GM21390 (cell line): Measurements from ENCODE around the gene ZBP1.

Source experiments
- ATAC-seq: cut with Tn5 transposase; IDR thresholded peaks from one replicate; pipeline ENCODE4 v1.9.1; 2021; ENCODE audit not compliant: unreplicated experiment

The ZBP1 gene

DNA sequence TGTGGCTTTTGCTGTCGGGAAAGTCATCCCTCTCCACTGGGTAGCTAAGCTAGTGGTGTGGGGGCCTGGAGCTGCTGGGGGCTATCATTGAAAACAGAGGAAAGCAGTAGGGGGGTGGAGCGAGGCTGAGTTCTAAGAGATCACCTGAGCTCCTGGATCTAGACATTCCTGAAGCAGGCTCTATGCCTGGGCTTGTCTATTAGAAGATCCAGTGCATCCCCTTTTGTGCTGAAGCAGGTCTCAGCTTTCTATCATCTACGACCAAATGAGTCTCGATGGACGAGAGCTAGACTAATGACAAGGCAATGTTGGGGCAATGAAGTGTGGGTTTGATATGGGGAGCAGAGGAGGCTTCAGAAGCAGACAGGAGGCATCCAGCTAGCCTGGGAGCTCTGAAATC lies 18.5 kb downstream of the ZBP1 start:
- ATAC-seq, result no peak

GRCh38 chr20:57601211-57601570 lies 19.0 kb downstream of the ZBP1 start:
- no peak for ATAC-seq

- no peak for ATAC-seq
Measured at GRCh38 chr20:57600320-57601210, 19.7 kb downstream of the ZBP1 start.

DNA sequence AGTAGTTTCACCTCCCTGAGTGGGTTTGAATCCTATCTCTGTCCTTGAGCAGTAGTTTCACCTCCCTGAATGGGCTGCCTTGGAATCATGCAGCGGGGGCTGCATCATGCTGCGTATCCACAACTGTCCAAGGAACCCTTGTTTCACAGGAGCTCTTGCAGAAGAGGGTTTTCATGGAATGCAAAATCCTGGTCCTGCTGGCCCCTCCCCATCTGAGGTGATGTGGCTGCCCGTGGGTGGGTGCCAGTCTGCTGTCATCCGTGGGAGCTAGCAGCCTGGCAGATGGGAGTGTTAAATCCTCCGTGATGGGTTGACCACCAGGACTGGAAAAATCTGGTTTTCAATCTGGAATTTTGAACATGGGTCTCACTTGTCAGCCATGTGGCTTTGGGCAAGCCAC lies 21.7 kb downstream of the ZBP1 start:
- no peak for ATAC-seq

GRCh38 chr20:57598060-57598459 lies 22.2 kb downstream of the ZBP1 start:
- no peak for ATAC-seq

DNA sequence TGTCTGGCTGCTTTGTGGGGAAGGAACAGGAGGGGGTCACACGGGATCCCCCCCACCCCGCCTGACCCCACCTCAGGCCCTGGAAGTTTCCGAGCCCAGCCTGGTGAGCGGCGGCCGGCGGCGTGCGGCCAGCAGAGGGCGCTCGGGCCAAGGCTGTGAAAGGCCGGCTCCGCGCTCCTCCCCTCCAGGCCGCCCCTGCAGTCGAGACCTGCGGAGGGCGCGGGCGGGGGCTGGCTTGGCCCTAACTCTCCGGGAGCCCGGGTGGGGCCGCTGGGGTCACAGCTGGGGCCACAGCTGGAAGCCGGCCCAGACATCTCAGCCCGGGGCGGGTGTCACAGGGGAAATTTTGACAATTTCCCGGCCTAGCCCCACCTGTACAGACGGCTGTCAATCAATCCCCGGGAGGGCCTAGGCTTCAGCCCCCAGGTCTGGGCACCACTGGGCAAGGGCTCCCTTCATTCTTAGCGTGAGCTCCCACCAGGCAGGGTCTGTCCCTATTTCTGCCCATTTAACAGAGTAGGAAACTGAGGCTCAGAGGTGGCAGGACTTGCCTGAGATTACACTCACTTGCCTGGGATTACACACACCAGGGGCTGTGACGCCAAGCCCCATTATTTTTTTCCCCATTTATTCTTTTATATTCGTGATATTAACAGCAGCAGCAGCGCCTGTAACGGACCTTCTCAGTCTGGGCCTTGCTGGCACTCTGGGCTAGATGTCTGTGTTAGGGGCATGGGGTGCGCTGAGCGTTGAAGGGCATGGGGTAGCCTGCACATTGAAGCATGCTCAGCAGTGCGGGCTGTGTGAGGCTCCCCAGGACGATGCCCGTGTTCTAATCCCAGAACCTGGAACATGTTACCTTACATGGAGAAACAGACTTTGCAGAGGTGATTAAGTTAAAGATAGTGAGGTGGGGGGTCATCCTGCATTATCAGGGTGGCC lies 23.0 kb downstream of the ZBP1 start:
- no peak for ATAC-seq

- no peak for ATAC-seq
Measured at GRCh38 chr20:57596358-57596757, 23.9 kb downstream of the ZBP1 start.

GRCh38 chr20:57595041-57596030 lies 24.9 kb downstream of the ZBP1 start:
- ATAC-seq, result no peak

GRCh38 chr20:57594092-57594951 lies 25.9 kb downstream of the ZBP1 start:
- no peak for ATAC-seq

GRCh38 chr20:57593134-57593886 lies 26.9 kb downstream of the ZBP1 start:
- no peak for ATAC-seq

DNA sequence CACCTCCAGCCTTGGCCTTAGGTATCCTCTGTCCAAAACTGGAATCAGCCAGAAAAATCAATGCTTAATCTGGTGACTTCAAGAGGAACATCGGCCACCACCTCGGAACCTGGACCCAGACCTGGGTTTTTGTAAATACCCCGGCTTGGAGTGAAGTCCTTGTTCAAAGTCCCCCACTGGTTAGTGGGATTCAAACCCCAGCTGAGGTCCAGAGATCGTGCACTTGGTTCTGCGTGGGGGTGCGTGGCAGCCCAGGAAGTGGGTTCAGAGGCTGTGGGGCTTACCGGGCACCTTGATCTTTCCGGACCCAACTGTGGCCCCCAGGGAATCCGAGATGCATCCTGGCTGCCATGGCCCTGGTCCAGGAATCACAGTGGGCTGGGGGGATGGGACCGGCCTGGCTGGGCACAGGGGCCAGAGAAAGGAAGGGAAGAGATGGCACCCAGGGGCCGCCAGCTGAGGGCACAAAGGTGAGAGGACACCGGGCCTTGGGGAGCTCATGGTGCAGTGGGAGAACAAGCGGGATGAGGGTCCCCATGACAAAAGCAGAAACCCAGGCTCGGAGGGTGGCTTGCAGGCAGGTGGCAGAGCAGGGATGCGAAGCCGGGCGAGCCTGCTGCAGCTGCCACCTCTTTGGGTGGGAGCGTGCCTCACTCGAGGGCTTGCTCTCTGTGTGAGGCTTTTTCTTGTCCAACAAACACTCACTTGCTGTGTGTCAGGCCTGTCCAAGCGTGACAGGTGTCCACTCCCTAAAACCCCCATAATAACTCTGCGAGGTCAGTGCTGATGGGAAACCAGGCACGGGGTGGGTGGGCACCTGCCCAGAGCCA lies 27.7 kb downstream of the ZBP1 start:
- no peak for ATAC-seq

DNA sequence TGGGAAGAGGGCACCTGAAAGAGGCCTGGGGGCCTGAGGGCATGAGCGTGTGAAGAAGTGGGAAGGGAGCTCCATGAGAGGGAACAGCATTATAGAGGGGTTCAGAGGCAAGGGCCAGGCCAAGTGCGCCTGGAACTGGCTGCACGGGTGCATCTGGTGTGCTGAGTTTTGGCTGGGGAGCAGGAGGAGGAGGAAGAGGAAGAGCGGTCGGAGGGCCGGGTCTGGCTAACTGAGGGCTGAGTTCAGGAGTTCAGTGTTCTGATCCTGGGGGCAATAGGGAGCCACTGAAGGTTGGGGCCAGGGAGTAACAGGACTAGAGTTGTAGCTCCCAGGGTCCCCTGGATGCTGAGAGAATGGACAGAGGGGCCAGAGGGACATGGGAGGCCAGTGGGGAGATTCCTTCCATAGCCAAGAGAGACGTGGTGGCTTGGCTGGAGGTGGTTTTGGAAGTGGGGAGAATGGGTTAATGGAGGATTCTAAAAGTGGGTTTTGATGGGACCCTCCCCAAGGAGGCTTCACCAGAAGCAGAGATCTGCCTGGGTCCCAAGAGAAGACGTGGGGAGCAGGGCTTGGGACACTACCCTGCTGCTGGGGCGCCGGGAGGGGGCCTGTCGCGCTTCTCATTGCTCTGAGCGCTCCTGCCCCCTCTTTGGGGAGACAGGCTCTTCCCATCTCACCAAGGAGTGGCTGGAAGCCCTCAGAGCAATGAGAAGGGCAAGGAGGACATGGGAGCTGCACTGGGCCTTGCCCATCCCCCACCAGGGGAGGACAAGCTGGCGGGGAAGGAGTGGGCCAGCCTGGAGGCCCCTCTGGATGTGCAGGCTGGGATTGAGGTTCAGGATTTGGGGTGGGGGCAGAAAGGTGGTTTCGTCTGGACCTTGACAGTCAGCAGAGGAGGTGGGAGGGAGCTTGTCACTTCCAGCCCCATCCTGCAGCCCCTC lies 28.7 kb downstream of the ZBP1 start:
- ATAC-seq, result no peak

GRCh38 chr20:57590485-57591288 lies 29.5 kb downstream of the ZBP1 start:
- no peak for ATAC-seq

GRCh38 chr20:57589728-57590484 lies 30.3 kb downstream of the ZBP1 start:
- no peak for ATAC-seq

- ATAC-seq, result no peak
Measured at GRCh38 chr20:57589123-57589727, 31.0 kb downstream of the ZBP1 start.
